ENCODE results near the gene HVCN1. TPM values are rescaled to one million over a fixed set of nuclear protein-coding genes. Genes with fewer than 3 reads are reported as not detected.

The HVCN1 gene
- total RNA-seq, 6 experiments from 2014 or later = 0.55 to 2.4 (median 1.6) TPM

- intact Hi-C loops (cut with DNase I) = no loop called here
- no peaks in the 10 kb centered on the region for H3K27me3 ChIP-seq
Measured at GRCh38 chr12:110637869-110638441, 51.0 kb downstream of the HVCN1 start.

GRCh38 chr12:110636516-110636915, 52.4 kb downstream of the HVCN1 start:
- intact Hi-C loops (cut with DNase I) = no loop called here
- peaks cover 0 to 3% (median 0%) of the 10 kb centered on the region in 4 donors for H3K36me3 ChIP-seq
- H3K4me1 ChIP-seq = no peaks in the 10 kb centered on the region
- no peaks in the 10 kb centered on the region for H3K9me3 ChIP-seq
- DNase-seq = no peak
- WGBS (ENCODE audit: insufficient coverage, low coverage, low lambda C conversion rate, missing lambda C conversion rate) = 80% methylated on average over 1 of the region's 5 CpGs
- TF ChIP-seq CTCF (IDR thresholded peaks at IDR 0.05) (no peak), POLR2A (IDR thresholded peaks at IDR 0.05) (no peak)
- H3K4me3 ChIP-seq = no peak overlapping the region
- no peaks in the 10 kb centered on the region for H3K27me3 ChIP-seq
- ATAC-seq = no peak
- H3K27ac ChIP-seq = no peak overlapping the region

More at GRCh38 chr12:110637869-110638441, 51.0 kb downstream of the HVCN1 start:
- DNase-seq (no peak), ATAC-seq (no peak)
- no peaks in the 10 kb centered on the region for H3K4me1 ChIP-seq
- no peaks in the 10 kb centered on the region for H3K36me3 ChIP-seq
- H3K4me3 ChIP-seq = no peak overlapping the region
- 63% methylated on average over 3 of the region's 3 CpGs for WGBS (ENCODE audit: insufficient coverage, low coverage, low lambda C conversion rate, missing lambda C conversion rate)
- no peaks in the 10 kb centered on the region for H3K9me3 ChIP-seq
- no peak overlapping the region for H3K27ac ChIP-seq
- TF ChIP-seq CTCF (IDR thresholded peaks at IDR 0.05) = no peak
- no peak for TF ChIP-seq POLR2A (IDR thresholded peaks at IDR 0.05)

- intact Hi-C loops (cut with DNase I) = no loop called here
- Histone ChIP-seq H3K27ac (no peak overlapping the region), H3K4me1 (no peaks in the 10 kb centered on the region), H3K27me3 (no peaks in the 10 kb centered on the region), H3K36me3 (peaks cover 0 to 3% (median 0%) of the 10 kb centered on the region in 4 donors), H3K9me3 (no peaks in the 10 kb centered on the region), H3K4me3 (no peak overlapping the region)
- ATAC-seq (no peak), DNase-seq (no peak)
- TF ChIP-seq POLR2A (IDR thresholded peaks at IDR 0.05) = no peak
- no peak for TF ChIP-seq CTCF (IDR thresholded peaks at IDR 0.05)
Measured at GRCh38 chr12:110635055-110635454, 53.9 kb downstream of the HVCN1 start.

- ATAC-seq (peak in 1 of 4 donors; percentile 33), DNase-seq (no peak)
- no peak for TF ChIP-seq CTCF (IDR thresholded peaks at IDR 0.05)
- no peak for TF ChIP-seq POLR2A (IDR thresholded peaks at IDR 0.05)
- Histone ChIP-seq H3K36me3 (peaks cover 0 to 9% (median 0%) of the 10 kb centered on the region in 4 donors), H3K27ac (no peak overlapping the region), H3K27me3 (no peaks in the 10 kb centered on the region), H3K4me1 (no peaks in the 10 kb centered on the region), H3K4me3 (no peak overlapping the region), H3K9me3 (no peaks in the 10 kb centered on the region)
- WGBS (ENCODE audit: insufficient coverage, low coverage, low lambda C conversion rate, missing lambda C conversion rate) = 71% methylated on average over 8 of the region's 8 CpGs
- intact Hi-C loops (cut with DNase I) = no loop called here
Measured at GRCh38 chr12:110627500-110628195, 61.3 kb downstream of the HVCN1 start.
